Measurements from ENCODE around the gene TMTC1.

- TF ChIP-seq EZH2 (IDR thresholded peaks at IDR 0.05; ENCODE audit: low read length, missing control alignments) (no peak), CTCF (conservative IDR thresholded peaks at IDR 0.05 in 1 of 2, IDR thresholded peaks at IDR 0.05 in 1 of 2; ENCODE audit: low read depth in 1 of 2, low read length in 2 of 2) (no peak)
These were observed 266.5 kb downstream of the TMTC1 start for GRCh38 chr12:29517264-29517663.
